PC-9 (cell line): ENCODE results near the gene RILP.
A peak's percentile ranks its signal among the peaks of the same experiment; 100 is the strongest.

Experiments
- CTCF ChIP-seq: fragments of 200-600 bp; sonication (generic); conservative IDR thresholded peaks from 2 replicates; pipeline ENCODE4 v1.6.1; 2017; ENCODE audit warnings: mixed run types, antibody characterized with exemption, mild to moderate bottlenecking, moderate library complexity
- EZH2 ChIP-seq: fragments of 200-600 bp; sonication (generic); IDR thresholded peaks from 2 replicates; pipeline ENCODE4 v1.8.0; 2017; ENCODE audit warnings: antibody characterized with exemption, low read depth

- peak; percentile 73 for TF ChIP-seq CTCF
- TF ChIP-seq EZH2 = no peak
These were observed 20.0 kb downstream of the RILP start for GRCh38 chr17:1629504-1630310.
